K562 (cell line): Measurements from ENCODE around the gene CLIP4. TPM values are rescaled to one million over a fixed set of nuclear protein-coding genes. Genes with fewer than 3 reads are reported as not detected.

Source experiments
- ATAC-seq: fragments of 200-7000 bp; cut with Tn5 transposase; 3 replicates; pipeline ENCODE4 v1.9.1; 2020; ENCODE audit warnings: moderate library complexity
- BruUV-seq: library from RNA; stranded (reverse); fragments of 400-500 nt; replicated peaks from 2 replicates; lab custom pipeline; 2021; lab: Mats Ljungman, UMichigan
- CTCF ChIA-PET: fragments of 300-600 bp; formaldehyde crosslinking; extraction: SDS; loops from one replicate; lab custom pipeline; 2021; ENCODE audit warnings: low intra/inter-chr PET ratio; lab: Yijun Ruan, JAX
- POLR2A ChIA-PET: fragments of 300-600, 350-650 bp; sonication (Branson Sonifier 250); formaldehyde crosslinking; extraction: SDS; loops from one replicate; lab custom pipeline; 2021; ENCODE audit warnings: antibody characterized with exemption, inconsistent platforms; lab: Yijun Ruan, JAX
- DNase-seq, 4 experiments: peaks; one replicate each; pipeline versions ENCODE4 v3.0.0 to v3.0.0-alpha.2; 2011 to 2018; ENCODE audit warnings: low spot score in 3 of 4, mixed read lengths in 3 of 4; ENCODE audit errors: extremely low read depth in 1 of 4
- FAIRE-seq: peaks from 2 replicates; lab custom pipeline; 2011; peaks lifted over from hg19 to GRCh38; lab: Jason Lieb, UNC
- H2AFZ ChIP-seq: 2 replicates; pipeline ENCODE4 v1.6.0; 2011; ENCODE audit warnings: low read depth, low read length, control low read depth, inconsistent platforms
- H3K27ac ChIP-seq: fragments of 200-600 bp; 3 replicates; pipeline ENCODE4 v1.8.0; 2011; ENCODE audit warnings: low read depth, mild to moderate bottlenecking, control low read depth, inconsistent platforms, low read length, moderate library complexity, mixed read lengths; ENCODE audit errors: extremely low read depth
- H3K27me3 ChIP-seq, 2 experiments: fragments of 300-600 bp in 1 of 2; 2 replicates in 1 of 2; 3 replicates in 1 of 2; pipeline versions ENCODE4 v1.6.0 to v1.8.0; 2011; ENCODE audit warnings: inconsistent platforms in 2 of 2, low read length in 2 of 2, mild to moderate bottlenecking in 1 of 2, mixed read lengths in 1 of 2, moderate library complexity in 1 of 2; ENCODE audit not compliant: control insufficient read depth in 2 of 2, insufficient read depth in 2 of 2
- H3K36me3 ChIP-seq: fragments of 300-600 bp; 3 replicates; pipeline ENCODE4 v1.8.0; 2011; ENCODE audit warnings: mild to moderate bottlenecking, low read length, inconsistent platforms; ENCODE audit not compliant: control insufficient read depth, insufficient read depth
- H3K4me1 ChIP-seq, 2 experiments: fragments of 200-600 bp in 1 of 2; replicated peaks in 1 of 2; 2 replicates in 1 of 2; 3 replicates in 1 of 2; pipeline versions ENCODE4 v1.5.1 to v1.8.0; 2011; ENCODE audit warnings: inconsistent platforms in 2 of 2, low read length in 2 of 2, mild to moderate bottlenecking in 1 of 2, mixed read lengths in 1 of 2, moderate library complexity in 1 of 2; ENCODE audit not compliant: control insufficient read depth in 2 of 2, insufficient read depth in 2 of 2
- H3K4me2 ChIP-seq: 2 replicates; pipeline ENCODE4 v1.6.1; 2011; ENCODE audit warnings: low read length, control low read depth, inconsistent platforms, mixed read lengths; ENCODE audit not compliant: insufficient read depth
- H3K4me3 ChIP-seq: fragments of 200-600 bp; sonication (generic), shearing (Covaris generic); 2 replicates; pipeline ENCODE4 v1.5.1; 2016; ENCODE audit warnings: control low read depth, inconsistent platforms
- H3K79me2 ChIP-seq: fragments of 200-600 bp; 3 replicates; pipeline ENCODE4 v1.8.0; 2011; ENCODE audit warnings: low read length, inconsistent platforms; ENCODE audit not compliant: control insufficient read depth, insufficient read depth
- H3K9ac ChIP-seq, 2 experiments: 2 replicates each; pipeline versions ENCODE4 v1.6.0 to v1.6.1; 2011; ENCODE audit warnings: low read depth in 2 of 2, low read length in 2 of 2, control low read depth in 1 of 2, inconsistent platforms in 1 of 2, mild to moderate bottlenecking in 1 of 2, mixed read lengths in 1 of 2; ENCODE audit not compliant: insufficient read depth in 1 of 2
- H3K9me1 ChIP-seq: one replicate; pipeline ENCODE4 v1.6.0; 2011; ENCODE audit warnings: inconsistent platforms, mild to moderate bottlenecking, low read length, moderate library complexity; ENCODE audit not compliant: control insufficient read depth, insufficient read depth
- H3K9me3 ChIP-seq: replicated peaks from 2 replicates; pipeline ENCODE4 v1.5.1; 2011; ENCODE audit warnings: low read depth, low read length, inconsistent platforms; ENCODE audit not compliant: control insufficient read depth, insufficient read depth
- H4K20me1 ChIP-seq: replicated peaks from 2 replicates; pipeline ENCODE4 v1.6.1; 2011; ENCODE audit warnings: low read length, inconsistent platforms, mixed read lengths; ENCODE audit not compliant: control insufficient read depth, insufficient read depth
- ETS2 ChIP-seq: IDR thresholded peaks from 2 replicates; pipeline ENCODE4 v1.6.1; 2016; ENCODE audit warnings: borderline replicate concordance, missing genetic modification characterization, mild to moderate bottlenecking, moderate library complexity, missing compliant biosample characterization; ENCODE audit not compliant: poor library complexity, severe bottlenecking
- FOXP1 ChIP-seq: sonication (generic); formaldehyde crosslinking; IDR thresholded peaks from 2 replicates; pipeline ENCODE4 v1.8.0; 2022; ENCODE audit warnings: mild to moderate bottlenecking, missing genetic modification reagents
- FUS ChIP-seq: fragments of 200-400 bp; formaldehyde crosslinking; optimal IDR thresholded peaks from 2 replicates; pipeline ENCODE3; 2017; ENCODE audit warnings: low read depth, low read length
- KDM1A ChIP-seq, 2 experiments: fragments of 450-650 bp; IDR thresholded peaks; 2 replicates each; pipeline ENCODE4 v1.6.1; 2016; ENCODE audit warnings: mild to moderate bottlenecking in 2 of 2
- KDM4B ChIP-seq, 2 experiments: fragments of 450-650 bp in 1 of 2; sonication (generic) in 1 of 2; IDR thresholded peaks; 2 replicates each; pipeline ENCODE4 v1.6.1; 2016 to 2017; ENCODE audit warnings: borderline replicate concordance in 2 of 2, antibody characterized with exemption in 1 of 2, low read depth in 1 of 2, mild to moderate bottlenecking in 1 of 2
- NCOA1 ChIP-seq: fragments of 450-650 bp; IDR thresholded peaks from 2 replicates; pipeline ENCODE4 v1.6.1; 2016; ENCODE audit warnings: low read depth
- PHF21A ChIP-seq: fragments of 450-650 bp; IDR thresholded peaks from 2 replicates; pipeline ENCODE4 v1.6.1; 2017; ENCODE audit warnings: low read depth, borderline replicate concordance
- PRDM10 ChIP-seq: fragments of 450-650 bp; IDR thresholded peaks from 2 replicates; pipeline ENCODE4 v1.6.1; 2018; ENCODE audit not compliant: partially characterized antibody
- RBM15 ChIP-seq: fragments of 200-400 bp; formaldehyde crosslinking; IDR thresholded peaks from 2 replicates; pipeline ENCODE4 v1.6.1; 2018; ENCODE audit warnings: mild to moderate bottlenecking, low read length, moderate library complexity; ENCODE audit not compliant: insufficient read depth
- SIX5 ChIP-seq, 2 experiments: IDR thresholded peaks; 2 replicates each; pipeline ENCODE4 v1.6.1; 2011; ENCODE audit warnings: low read length in 2 of 2, borderline replicate concordance in 1 of 2, low read depth in 1 of 2, mild to moderate bottlenecking in 1 of 2, moderate library complexity in 1 of 2; ENCODE audit not compliant: insufficient read depth in 1 of 2
- STAT5A ChIP-seq: IDR thresholded peaks from 2 replicates; pipeline ENCODE4 v1.6.1; 2012; ENCODE audit warnings: low read length, inconsistent platforms, borderline replicate concordance
- XRCC3 ChIP-seq: fragments of 450-650 bp; IDR thresholded peaks from 2 replicates; pipeline ENCODE4 v1.6.1; 2017; ENCODE audit warnings: mild to moderate bottlenecking, moderate library complexity
- YBX1 ChIP-seq: fragments of 450-650 bp; IDR thresholded peaks from 2 replicates; pipeline ENCODE4 v1.7.1; 2016; ENCODE audit warnings: mild to moderate bottlenecking
- ZBTB49 ChIP-seq: sonication (generic); formaldehyde crosslinking; IDR thresholded peaks from 2 replicates; pipeline ENCODE4 v1.8.0; 2022; ENCODE audit warnings: missing genetic modification reagents, mild to moderate bottlenecking, borderline replicate concordance
- ZFP1 ChIP-seq: fragments of 450-650 bp; formaldehyde crosslinking; IDR thresholded peaks from 2 replicates; pipeline ENCODE4 v1.4.0; 2020; ENCODE audit warnings: mild to moderate bottlenecking, mixed read lengths
- ZNF197 ChIP-seq: fragments of 200-800 bp; sonication (Bioruptor generic); IDR thresholded peaks from 2 replicates; pipeline ENCODE4 v1.6.1; 2016; ENCODE audit warnings: low read depth, missing genetic modification characterization, missing compliant biosample characterization
- WGBS: fragments of 100-300 bp; shearing (Covaris generic); methylation state at CpG from one replicate; pipeline ENCODE4 v1.1.6; 2016; ENCODE audit warnings: low coverage, mixed read lengths; ENCODE audit not compliant: insufficient coverage; ENCODE audit errors: missing lambda C conversion rate; 5-methylcytosine and 5-hydroxymethylcytosine counted together
- in situ Hi-C: fragments of 300-500 bp; cut with MboI; formaldehyde crosslinking; loops from 4 replicates; pipeline ENCODE4 v1.15.0; 2018; ENCODE audit warnings: inconsistent platforms, mixed read lengths
- intact Hi-C: fragments of 100-400 bp; cut with micrococcal nuclease; formaldehyde crosslinking; loops from 2 replicates; pipeline ENCODE4 v1.14.2; 2022
- polyA plus RNA-seq, 8 experiments: library from polyadenylated mRNA; depleted of rRNA in 4 of 8; stranded (reverse) in 5 of 8; unstranded in 3 of 8; fragments of >200 nt; fragmentation: Nextera tagmentation in 2 of 8; fragmentation: Illumina TruSeq in 1 of 8; extraction: Ambion mirVana in 2 of 8; extraction: Trizol in 1 of 8; gene quantifications; 2 replicates each; pipeline versions ENCODE4 v1.2.1 to v1.2.3, GENCODE V29; 2011 to 2014; ENCODE audit warnings: inconsistent platforms in 1 of 8, missing spikeins in 1 of 8
- total RNA-seq, 7 experiments: library from RNA; depleted of rRNA in 6 of 7; stranded (reverse); fragments of >200 nt in 6 of 7; fragmentation: Illumina TruSeq in 2 of 7; extraction: Trizol in 2 of 7; gene quantifications; 2 replicates each; pipeline versions ENCODE4 v1.2.1 to v1.2.3, GENCODE V29; 2011 to 2021; ENCODE audit warnings: low replicate concordance in 1 of 7

Gene CLIP4
- total and polyA plus RNA-seq, 9 of the 15 experiments (the other 6 are each of a cell fraction or from before 2014, with no cell fraction given) = 0.03 to 0.38 (median 0.13) TPM; not detected in 5

GRCh38 chr2:29066997-29067605 is 48.1 kb upstream of the CLIP4 start (continued):
- TF ChIP-seq FOXP1 (CRISPR knock-in tag) (no peak), ZNF197 (CRISPR knock-in tag) (no peak), STAT5A (no peak), ZFP1 (CRISPR knock-in tag) (no peak), PHF21A (no peak), FUS (no peak)
- TF ChIP-seq, all 486 proteins: peak for 0

GRCh38 chr2:29068513-29068912 is 46.7 kb upstream of the CLIP4 start:
- 0% methylated on average over 6 of the region's 7 CpGs for WGBS
- Histone ChIP-seq H3K9ac (no peak overlapping the region), H4K20me1 (no peaks in the 10 kb centered on the region), H3K9me3 (no peaks in the 10 kb centered on the region), H2AFZ (no peak overlapping the region), H3K79me2 (no peaks in the 10 kb centered on the region), H3K9me1 (no peaks in the 10 kb centered on the region), H3K4me3 (no peak overlapping the region), H3K27me3 (peaks cover 12 to 74% of the 10 kb centered on the region in 2 experiments; a peak in 4 of 5 replicates), H3K4me1 (no peaks in the 10 kb centered on the region), H3K27ac (no peak overlapping the region), H3K4me2 (no peak overlapping the region), H3K36me3 (no peaks in the 10 kb centered on the region)
- ChIA-PET CTCF (no interaction called here), POLR2A (interaction anchor here (1.1 kb wide), 1 partner anchor 20 kb away, joined by 3 read pairs; no protein-coding TSS in a partner anchor)
- ATAC-seq (no peak; the same call in 2 of the 3 replicates), DNase-seq (no peak), FAIRE-seq (no peak)
- intact Hi-C loops = no loop called here
- TF ChIP-seq ETS2 (tag) (no peak), XRCC3 (no peak), PRDM10 (no peak), RBM15 (no peak), SIX5 (IDR thresholded peaks at IDR 0.05; ENCODE audit: borderline replicate concordance in 1 of 2, insufficient read depth in 1 of 2, low read depth in 1 of 2, low read length in 2 of 2) (no peak), NCOA1 (no peak), ZBTB49 (CRISPR knock-in tag) (no peak), KDM4B (IDR thresholded peaks at IDR 0.05; ENCODE audit: borderline replicate concordance in 2 of 2, low read depth in 1 of 2) (no peak), YBX1 (no peak), KDM1A (IDR thresholded peaks at IDR 0.05) (no peak)
- in situ Hi-C loops = no loop called here
- no TSS peak for BruUV-seq
